Cerebellar cortex (tissue), 1 donor: Measurements from ENCODE around the gene PRDM16.

Source experiments
- DNase-seq: peaks from one replicate; pipeline ENCODE4 v3.0.0-alpha.2; 2015; ENCODE audit warnings: low spot score

The PRDM16 gene

DNA sequence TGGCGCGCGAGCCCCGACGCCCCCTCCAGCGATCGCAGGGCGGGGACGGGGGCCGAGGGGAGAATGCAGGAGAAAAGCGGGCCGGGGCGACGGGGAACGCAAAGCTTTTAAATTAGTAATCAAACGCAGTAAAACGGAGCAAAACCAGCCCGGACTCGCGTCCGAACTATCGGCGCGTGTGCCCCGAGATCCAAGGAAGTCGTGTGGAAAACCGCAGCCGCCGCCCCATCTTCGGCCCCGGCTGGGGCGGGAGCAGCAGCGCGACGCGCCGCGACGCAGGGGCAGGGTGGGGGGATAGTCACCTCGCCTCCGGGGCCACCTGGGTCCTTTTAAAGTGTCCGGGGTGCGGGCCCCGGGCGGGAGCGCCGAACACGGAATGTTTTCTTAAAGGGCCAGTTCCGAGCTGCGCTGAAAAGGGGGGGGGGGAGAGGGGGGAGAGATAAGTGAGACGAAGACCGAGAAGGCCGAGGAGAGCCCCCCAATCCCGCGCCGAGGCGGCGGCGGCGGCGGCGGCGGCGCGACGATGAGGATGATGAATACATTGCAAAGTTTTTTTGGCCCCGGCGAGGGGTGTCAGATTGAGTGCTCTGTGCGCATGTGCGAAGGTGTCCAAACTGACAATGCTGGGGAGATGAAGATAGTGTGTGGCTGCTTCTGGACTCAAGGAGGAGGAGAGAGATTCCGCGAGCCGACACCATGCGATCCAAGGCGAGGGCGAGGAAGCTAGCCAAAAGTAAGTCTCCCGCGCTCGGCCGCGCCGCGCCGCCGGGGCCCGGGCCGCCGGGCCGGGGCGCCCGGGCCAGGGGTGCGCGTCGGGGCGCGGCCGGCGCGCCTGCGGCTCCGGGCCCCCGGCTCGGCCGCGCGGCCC, at the start of gene PRDM16:
Gene PRDM16 (plus strand): TSS at position 640 of the 868 bp plus-strand sequence. CDS start 57 bp downstream, at position 697.
- DNase-seq = peak; percentile 85

GRCh38 chr1:3019516-3020051, 49.4 kb upstream of the PRDM16 start:
- no peak for DNase-seq

DNA sequence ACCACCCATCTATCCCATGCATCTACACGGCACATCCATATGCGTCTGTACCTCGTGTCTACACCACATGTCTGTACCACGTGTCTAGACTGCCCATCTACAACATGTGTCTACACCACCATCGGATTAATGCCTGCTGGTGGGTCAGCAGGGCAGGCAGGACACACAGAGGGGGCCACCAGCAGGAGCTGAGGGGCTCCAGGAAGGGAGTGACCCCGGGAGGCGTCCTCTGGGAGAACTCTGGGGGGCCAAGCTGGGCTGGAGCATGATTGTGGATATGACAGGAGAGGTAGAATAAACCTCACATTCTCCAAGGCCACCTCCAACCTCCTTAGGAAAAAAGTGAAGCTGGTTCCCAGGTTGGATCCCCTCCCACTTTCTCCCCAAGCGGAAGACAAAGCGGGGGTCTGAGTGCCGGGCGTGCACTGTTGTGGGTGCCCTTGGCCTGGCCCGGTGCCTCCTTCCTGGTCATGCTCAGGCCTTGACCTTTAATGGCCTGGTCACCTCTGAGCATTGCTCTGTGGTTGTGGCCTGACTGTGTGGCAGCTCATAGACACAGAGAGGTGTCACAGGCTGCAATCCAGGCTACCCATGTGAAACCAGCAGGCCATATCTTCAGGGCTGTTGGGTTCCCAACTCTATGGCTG, 48.6 kb upstream of the PRDM16 start:
- DNase-seq = no peak

- DNase-seq = no peak
Observed at GRCh38 chr1:3021233-3021671, 47.8 kb upstream of the PRDM16 start, which contains the start of gene ACTRT2. Gene ACTRT2 (plus strand): TSS chr1:3021467. CDS start chr1:3021687, 220 bp downstream.

GRCh38 chr1:3021801-3022401, 47.1 kb upstream of the PRDM16 start:
- DNase-seq = no peak

GRCh38 chr1:3022511-3022973, 46.5 kb upstream of the PRDM16 start:
- no peak for DNase-seq

- DNase-seq = no peak
Observed at GRCh38 chr1:3022976-3023375, 46.0 kb upstream of the PRDM16 start.

DNA sequence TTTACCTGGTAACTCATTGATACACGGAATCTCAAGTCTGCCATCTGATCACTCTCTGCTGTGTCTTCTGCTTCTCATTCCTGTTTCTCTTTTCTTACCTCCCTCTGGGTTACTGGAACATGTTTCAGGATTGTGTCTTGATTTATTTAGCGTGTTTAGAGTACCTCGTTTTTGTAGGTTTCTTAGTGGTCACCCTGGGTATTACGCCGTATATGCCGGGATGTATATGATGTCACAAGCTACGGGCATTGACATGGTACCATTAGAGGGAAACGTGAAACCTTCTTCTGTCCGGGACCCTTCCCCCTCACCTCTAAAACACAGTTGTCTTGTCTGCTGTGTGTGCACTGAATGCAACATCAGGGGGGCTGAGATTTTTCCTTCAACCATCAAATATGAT, 45.0 kb upstream of the PRDM16 start:
- DNase-seq = peak; percentile 3

DNA sequence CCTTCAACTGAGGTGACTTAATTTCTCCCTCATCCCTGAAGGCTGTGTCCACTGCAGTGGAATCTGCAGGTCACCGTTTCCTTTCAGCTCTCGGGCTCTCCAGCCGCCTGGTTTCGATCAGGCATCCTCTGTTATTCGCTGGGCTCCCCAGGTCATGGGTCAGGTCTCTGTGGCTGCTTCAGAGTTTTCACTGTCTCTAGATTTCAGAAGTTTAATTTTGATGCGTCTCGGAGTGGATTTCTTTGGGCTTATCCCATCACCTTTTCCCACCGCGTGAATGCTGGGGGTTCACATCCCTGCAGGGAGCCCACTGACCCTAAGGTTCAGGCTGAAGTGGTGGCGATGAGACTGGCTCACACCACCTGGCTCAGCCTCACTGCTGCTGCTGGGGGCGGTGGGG, 44.4 kb upstream of the PRDM16 start:
- DNase-seq = no peak

- DNase-seq = no peak
Observed at GRCh38 chr1:3026124-3026523, 42.9 kb upstream of the PRDM16 start.

DNA sequence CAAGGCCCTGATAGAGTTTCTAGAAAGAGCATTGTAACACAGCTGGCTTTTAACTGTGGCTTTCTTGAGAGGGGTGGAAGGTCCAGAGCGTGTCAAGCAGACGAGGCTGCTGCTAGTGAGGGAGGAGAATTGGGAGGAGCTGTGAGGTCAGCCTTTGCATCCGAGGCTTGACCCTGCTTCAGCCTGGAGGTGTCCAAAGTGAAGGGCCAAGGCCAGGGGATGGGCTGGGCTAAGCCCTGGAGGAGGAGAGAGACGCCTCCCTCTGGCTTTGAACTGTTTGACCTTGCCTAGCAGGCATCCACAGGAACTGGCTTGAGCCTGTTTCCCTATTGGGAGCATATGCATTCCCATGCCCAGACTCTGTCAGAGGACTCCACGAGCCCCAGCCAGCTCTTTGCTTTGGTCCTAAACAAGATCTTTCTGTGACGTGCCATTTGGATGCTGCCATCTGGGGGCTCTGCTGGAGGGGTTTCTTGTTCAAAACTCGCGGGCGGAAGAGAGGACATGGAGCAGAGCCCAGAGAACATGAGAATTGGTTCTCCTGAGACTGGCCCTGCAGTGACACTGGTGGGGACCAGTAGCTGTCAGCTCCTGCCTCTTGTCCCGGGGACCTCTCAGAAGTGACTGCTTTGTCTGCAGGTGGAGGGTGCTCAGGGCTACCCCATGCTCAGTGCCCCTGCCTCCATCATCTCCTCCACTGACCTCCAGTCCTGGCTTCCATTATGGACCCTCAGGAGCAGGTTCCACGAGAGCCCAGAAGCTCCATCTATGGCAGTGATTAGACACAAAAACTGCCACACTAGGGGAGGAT, 42.2 kb upstream of the PRDM16 start:
- no peak for DNase-seq

DNA sequence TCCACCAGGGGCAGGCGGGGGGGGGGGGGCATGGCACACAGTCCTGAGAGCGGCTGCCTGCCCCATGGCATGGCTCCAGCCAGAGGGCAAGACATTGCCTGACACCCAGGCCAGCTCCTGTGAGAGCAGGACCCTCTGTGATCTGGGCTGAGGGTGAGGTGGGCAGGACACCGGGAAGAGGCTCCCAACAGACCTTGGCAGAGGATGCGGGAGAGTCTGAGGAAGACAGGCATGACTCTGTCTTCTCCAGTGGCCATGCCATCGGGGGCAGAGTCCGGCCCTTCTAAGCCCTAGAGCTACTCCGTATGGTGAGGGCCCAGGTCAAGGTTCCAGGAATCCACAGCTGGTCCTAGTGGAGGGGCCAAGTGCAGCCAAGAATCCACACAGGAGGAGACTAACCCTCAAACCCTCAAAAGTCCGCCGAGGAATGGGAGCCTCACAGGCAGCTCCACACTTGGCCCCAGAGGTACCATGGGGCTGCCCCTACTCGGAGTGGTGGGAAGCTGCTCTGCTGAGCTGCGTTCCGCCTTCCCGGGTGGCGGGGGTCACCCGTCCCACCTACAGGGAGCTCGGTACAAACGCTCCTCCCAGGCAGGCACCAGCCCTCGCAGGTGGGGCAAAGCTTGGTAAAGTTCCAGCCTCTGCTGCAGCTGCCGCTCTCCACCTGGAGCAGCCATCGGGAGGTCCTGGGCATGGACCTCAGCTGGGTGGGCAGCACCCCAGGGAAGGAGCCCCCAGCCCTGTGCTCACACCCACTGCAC, 41.2 kb upstream of the PRDM16 start:
- DNase-seq = no peak

DNA sequence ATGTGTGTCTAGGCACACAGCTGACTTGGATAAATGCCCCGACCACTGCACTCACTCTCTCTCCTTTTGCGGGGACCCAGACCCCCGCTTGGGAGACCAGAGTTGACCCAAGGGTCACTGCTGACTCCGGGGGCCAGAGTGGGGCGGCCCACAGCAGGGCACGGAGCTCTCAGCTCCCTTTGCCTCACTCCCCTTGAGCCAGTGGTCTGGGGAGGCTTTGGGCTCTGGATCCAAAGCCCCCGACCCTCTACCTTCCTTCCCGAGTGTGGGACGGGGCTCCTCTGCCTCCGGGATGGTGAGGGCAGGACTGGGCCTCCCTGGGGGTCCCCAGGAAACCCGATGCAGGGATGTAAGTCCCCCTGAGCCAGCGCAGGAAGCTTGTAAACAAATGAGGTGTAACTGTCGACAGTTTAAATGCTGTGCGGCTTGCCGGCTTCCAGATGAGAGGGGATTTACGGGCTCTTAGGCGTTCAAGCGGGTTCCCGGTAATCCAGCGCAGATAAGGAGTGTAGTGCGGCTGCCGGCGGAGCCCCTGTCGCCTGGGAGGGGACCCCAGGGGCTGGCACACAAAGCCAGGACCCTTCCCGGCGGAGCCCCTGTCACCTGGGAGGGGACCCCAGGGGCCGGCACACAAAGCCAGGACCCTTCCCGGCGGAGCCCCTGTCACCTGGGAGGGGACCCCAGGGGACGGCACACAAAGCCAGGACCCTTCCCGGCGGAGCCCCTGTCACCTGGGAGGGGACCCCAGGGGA, 40.3 kb upstream of the PRDM16 start:
- no peak for DNase-seq

DNA sequence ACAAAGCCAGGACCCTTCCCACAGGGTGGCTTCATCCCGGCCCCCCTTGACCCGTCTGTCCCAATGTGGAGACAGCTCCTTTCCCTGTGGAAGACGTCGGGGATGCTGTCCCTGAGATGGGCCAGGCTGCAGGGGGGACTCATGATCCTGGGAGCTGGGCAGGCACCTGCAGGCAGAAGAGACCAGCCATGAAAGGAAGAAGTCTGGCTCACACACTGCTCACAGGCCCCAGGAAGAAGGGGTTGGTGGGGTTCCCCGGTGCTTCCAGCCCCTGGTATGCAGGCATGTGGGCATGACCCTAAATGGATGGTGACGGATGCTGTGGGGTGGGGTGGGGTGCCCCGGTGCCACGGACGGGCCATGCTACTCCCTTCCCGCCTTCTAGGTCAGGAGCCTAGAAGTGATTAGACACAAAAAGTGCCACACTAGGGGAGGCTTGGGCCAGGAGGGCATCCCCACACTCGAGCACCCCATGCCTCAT, 39.5 kb upstream of the PRDM16 start:
- no peak for DNase-seq

- DNase-seq = no peak
Observed at GRCh38 chr1:3029991-3030662, 38.9 kb upstream of the PRDM16 start.

DNA sequence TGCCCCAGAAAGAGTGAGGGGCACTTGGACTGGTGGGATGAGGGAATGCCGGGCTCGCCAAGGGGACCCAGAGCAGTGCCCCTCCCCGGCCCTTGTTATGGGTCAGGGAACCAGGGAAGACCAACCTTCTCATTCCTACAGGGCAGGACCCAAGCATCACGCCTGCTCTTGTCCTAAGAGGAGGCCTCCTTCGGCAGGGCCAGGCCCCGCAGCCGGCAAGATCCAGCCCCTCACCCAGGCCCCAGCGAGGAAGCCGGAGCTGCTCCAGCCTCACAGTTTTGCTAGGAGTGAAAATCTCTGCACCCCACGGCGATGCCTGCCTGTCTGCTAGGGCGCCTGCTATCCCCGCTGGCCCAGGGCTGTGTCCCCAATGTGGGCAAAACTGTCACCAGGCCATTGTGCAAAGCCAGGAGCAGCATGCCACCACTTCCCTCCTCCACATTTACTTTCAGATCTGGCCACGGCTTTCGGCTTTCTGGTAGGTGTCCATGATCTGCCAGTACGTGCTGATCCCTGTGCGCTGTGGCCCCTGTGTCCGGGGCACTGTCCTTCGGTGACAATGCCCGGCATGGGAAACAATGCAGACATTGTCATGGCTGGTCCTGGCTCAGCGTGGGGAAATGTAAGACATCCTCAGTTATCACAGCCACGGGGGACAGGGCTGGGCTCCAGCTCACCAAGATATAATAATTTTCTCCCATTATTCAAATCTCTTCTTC, 38.2 kb upstream of the PRDM16 start:
- DNase-seq = no peak

GRCh38 chr1:3031401-3032221, 37.4 kb upstream of the PRDM16 start:
- no peak for DNase-seq
